ENCODE data around the gene CHN2.

- TF ChIP-seq, protein P1, sequence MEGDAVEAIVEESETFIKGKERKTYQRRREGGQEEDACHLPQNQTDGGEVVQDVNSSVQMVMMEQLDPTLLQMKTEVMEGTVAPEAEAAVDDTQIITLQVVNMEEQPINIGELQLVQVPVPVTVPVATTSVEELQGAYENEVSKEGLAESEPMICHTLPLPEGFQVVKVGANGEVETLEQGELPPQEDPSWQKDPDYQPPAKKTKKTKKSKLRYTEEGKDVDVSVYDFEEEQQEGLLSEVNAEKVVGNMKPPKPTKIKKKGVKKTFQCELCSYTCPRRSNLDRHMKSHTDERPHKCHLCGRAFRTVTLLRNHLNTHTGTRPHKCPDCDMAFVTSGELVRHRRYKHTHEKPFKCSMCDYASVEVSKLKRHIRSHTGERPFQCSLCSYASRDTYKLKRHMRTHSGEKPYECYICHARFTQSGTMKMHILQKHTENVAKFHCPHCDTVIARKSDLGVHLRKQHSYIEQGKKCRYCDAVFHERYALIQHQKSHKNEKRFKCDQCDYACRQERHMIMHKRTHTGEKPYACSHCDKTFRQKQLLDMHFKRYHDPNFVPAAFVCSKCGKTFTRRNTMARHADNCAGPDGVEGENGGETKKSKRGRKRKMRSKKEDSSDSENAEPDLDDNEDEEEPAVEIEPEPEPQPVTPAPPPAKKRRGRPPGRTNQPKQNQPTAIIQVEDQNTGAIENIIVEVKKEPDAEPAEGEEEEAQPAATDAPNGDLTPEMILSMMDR (IDR thresholded peaks at IDR 0.05), result no peak
- no peak for TF ChIP-seq POLR2AphosphoS5 (IDR thresholded peaks at IDR 0.05)
Observed at GRCh38 chr7:29229066-29229465, 34.5 kb downstream of the CHN2 start.

All from transverse colon (tissue), 4 donors.